ENCODE data around the gene BIK. TPM values are rescaled to one million over a fixed set of nuclear protein-coding genes. Genes with fewer than 3 reads are reported as not detected.

Gene BIK
- total and polyA plus RNA-seq, 2 donors (not counting 1 experiment from before 2014, with no cell fraction given): not detected

- peaks cover 14% of the 10 kb centered on the region for H3K4me1 ChIP-seq (ENCODE audit: control insufficient read depth, extremely low read depth, insufficient read depth, low read length)
- H3K9me3 ChIP-seq (ENCODE audit: control insufficient read depth, insufficient read depth, low read depth, low read length): no peaks in the 10 kb centered on the region
- H3K4me3 ChIP-seq (replicated peaks in 1 of 4; ENCODE audit: control extremely low read depth in 1 of 4, insufficient read depth in 1 of 4, low read depth in 3 of 4, low read length in 4 of 4): no peak overlapping the region
- TF ChIP-seq EZH2 (IDR thresholded peaks at IDR 0.05; ENCODE audit: low read length, missing control alignments) (no peak), CTCF (conservative IDR thresholded peaks at IDR 0.05 in 1 of 2, IDR thresholded peaks at IDR 0.05 in 1 of 2; ENCODE audit: low read depth in 1 of 2, low read length in 2 of 2) (peak in 1 of 2 donors; percentile 20)
- no peaks in the 10 kb centered on the region for H4K20me1 ChIP-seq (ENCODE audit: control insufficient read depth, extremely low read depth, insufficient read depth, low read length)
- H3K9ac ChIP-seq (ENCODE audit: insufficient read depth, low read length): no peak overlapping the region
- H3K27ac ChIP-seq (ENCODE audit: insufficient read depth, low read length): no peak overlapping the region
- H3K79me2 ChIP-seq (ENCODE audit: control insufficient read depth, insufficient read depth, low read length): peaks cover 15% of the 10 kb centered on the region
- no peak overlapping the region for H3K4me2 ChIP-seq (ENCODE audit: extremely low read depth, insufficient read depth, low read length)
- DNase-seq (ENCODE audit: low read depth in 2 of 2): no peak
- no peak overlapping the region for H2AFZ ChIP-seq (ENCODE audit: low read length)
- H3K27me3 ChIP-seq (ENCODE audit: control insufficient read depth, insufficient read depth, low read length): no peaks in the 10 kb centered on the region
- H3K36me3 ChIP-seq (ENCODE audit: control insufficient read depth, insufficient read depth, low read length): peaks cover 6% of the 10 kb centered on the region
These were observed 49.1 kb downstream of the BIK start for GRCh38 chr22:43159484-43160178.

- Histone ChIP-seq H3K36me3 (ENCODE audit: control insufficient read depth, insufficient read depth, low read length) (peaks cover 6% of the 10 kb centered on the region), H3K4me3 (replicated peaks in 1 of 4; ENCODE audit: control extremely low read depth in 1 of 4, insufficient read depth in 1 of 4, low read depth in 3 of 4, low read length in 4 of 4) (no peak overlapping the region), H3K79me2 (ENCODE audit: control insufficient read depth, insufficient read depth, low read length) (peaks cover 11% of the 10 kb centered on the region), H4K20me1 (ENCODE audit: control insufficient read depth, extremely low read depth, insufficient read depth, low read length) (no peaks in the 10 kb centered on the region), H3K27me3 (ENCODE audit: control insufficient read depth, insufficient read depth, low read length) (no peaks in the 10 kb centered on the region), H2AFZ (ENCODE audit: low read length) (no peak overlapping the region), H3K27ac (ENCODE audit: insufficient read depth, low read length) (no peak overlapping the region), H3K4me2 (ENCODE audit: extremely low read depth, insufficient read depth, low read length) (no peak overlapping the region), H3K4me1 (ENCODE audit: control insufficient read depth, extremely low read depth, insufficient read depth, low read length) (peaks cover 12% of the 10 kb centered on the region), H3K9me3 (ENCODE audit: control insufficient read depth, insufficient read depth, low read depth, low read length) (no peaks in the 10 kb centered on the region), H3K9ac (ENCODE audit: insufficient read depth, low read length) (no peak overlapping the region)
- no peak for DNase-seq (ENCODE audit: low read depth in 2 of 2)
- TF ChIP-seq CTCF (conservative IDR thresholded peaks at IDR 0.05 in 1 of 2, IDR thresholded peaks at IDR 0.05 in 1 of 2; ENCODE audit: low read depth in 1 of 2, low read length in 2 of 2) (no peak), EZH2 (IDR thresholded peaks at IDR 0.05; ENCODE audit: low read length, missing control alignments) (no peak)
These were observed 50.1 kb downstream of the BIK start for GRCh38 chr22:43160497-43161126.

GRCh38 chr22:43162412-43163150, 52.0 kb downstream of the BIK start:
- Histone ChIP-seq H3K9me3 (ENCODE audit: control insufficient read depth, insufficient read depth, low read depth, low read length) (no peaks in the 10 kb centered on the region), H2AFZ (ENCODE audit: low read length) (no peak overlapping the region), H3K79me2 (ENCODE audit: control insufficient read depth, insufficient read depth, low read length) (peaks cover 2% of the 10 kb centered on the region), H3K27me3 (ENCODE audit: control insufficient read depth, insufficient read depth, low read length) (no peaks in the 10 kb centered on the region), H3K36me3 (ENCODE audit: control insufficient read depth, insufficient read depth, low read length) (peaks cover 6% of the 10 kb centered on the region), H3K9ac (ENCODE audit: insufficient read depth, low read length) (no peak overlapping the region), H3K4me2 (ENCODE audit: extremely low read depth, insufficient read depth, low read length) (no peak overlapping the region), H4K20me1 (ENCODE audit: control insufficient read depth, extremely low read depth, insufficient read depth, low read length) (no peaks in the 10 kb centered on the region), H3K4me3 (replicated peaks in 1 of 4; ENCODE audit: control extremely low read depth in 1 of 4, insufficient read depth in 1 of 4, low read depth in 3 of 4, low read length in 4 of 4) (no peak overlapping the region), H3K27ac (ENCODE audit: insufficient read depth, low read length) (no peak overlapping the region), H3K4me1 (ENCODE audit: control insufficient read depth, extremely low read depth, insufficient read depth, low read length) (peaks cover 11% of the 10 kb centered on the region)
- DNase-seq (ENCODE audit: low read depth in 2 of 2): no peak
- TF ChIP-seq EZH2 (IDR thresholded peaks at IDR 0.05; ENCODE audit: low read length, missing control alignments) (no peak), CTCF (conservative IDR thresholded peaks at IDR 0.05 in 1 of 2, IDR thresholded peaks at IDR 0.05 in 1 of 2; ENCODE audit: low read depth in 1 of 2, low read length in 2 of 2) (no peak)

All from fibroblast of lung (primary cell).